Right lobe of liver (tissue), 4 donors: ENCODE results near the gene SPTSSA.

Experiments used
- CTCF ChIP-seq, 4 donors: fragments of 200-600 bp in 3 of 4; fragments of 450-650 bp in 1 of 4; IDR thresholded peaks; one replicate each; pipeline versions ENCODE4 v1.5.1 to v1.8.0; 2016 to 2022; ENCODE audit warnings: antibody characterized with exemption in 4 of 4, mild to moderate bottlenecking in 2 of 4
- POLR2A ChIP-seq: fragments of 450-650 bp; IDR thresholded peaks from one replicate; pipeline ENCODE4 v1.6.1; 2017; ENCODE audit warnings: antibody characterized with exemption, mild to moderate bottlenecking
- donor health status: DM: no; HTN: no; CAD: no.
- donor health status: DM: no; HTN: no; CAD: no.
- donor health status: DM: no; HTN: yes; CAD: no.

GRCh38 chr14:34383839-34384238 is 78.2 kb downstream of the SPTSSA start:
- no peak for TF ChIP-seq CTCF (IDR thresholded peaks at IDR 0.05)
- TF ChIP-seq POLR2A, result no peak
